GM23338 (cell line): ENCODE measurements around the gene SPRR2E. TPM values are rescaled to one million over a fixed set of nuclear protein-coding genes. Genes with fewer than 3 reads are reported as not detected.
A peak's percentile ranks its signal among the peaks of the same experiment; 100 is the strongest.

ENCODE experiments used
- ATAC-seq: fragments of 200-7000 bp; cut with Tn5 transposase; 3 replicates; pipeline ENCODE4 v1.9.1; 2020
- DNase-seq: peaks from one replicate; pipeline ENCODE4 v3.0.0-alpha.2; 2015; ENCODE audit warnings: low spot score
- H2AFZ ChIP-seq: fragments of 200-600 bp; sonication (generic); 2 replicates; pipeline ENCODE4 v1.8.0; 2016; ENCODE audit warnings: antibody characterized with exemption, mild to moderate bottlenecking, moderate library complexity
- H3F3A ChIP-seq: fragments of 200-600 bp; sonication (generic); replicated peaks from 2 replicates; pipeline ENCODE4 v1.8.0; 2017; ENCODE audit warnings: antibody characterized with exemption, mixed run types, low read depth
- H3K27ac ChIP-seq: fragments of 200-600 bp; sonication (generic); 2 replicates; pipeline ENCODE4 v1.6.1; 2016; ENCODE audit warnings: low read depth
- H3K27me3 ChIP-seq: fragments of 200-600 bp; sonication (generic); 2 replicates; pipeline ENCODE4 v1.8.0; 2016; ENCODE audit warnings: mild to moderate bottlenecking, mixed run types, moderate library complexity; ENCODE audit not compliant: insufficient read depth
- H3K36me3 ChIP-seq: fragments of 200-600 bp; sonication (generic); 2 replicates; pipeline ENCODE4 v1.8.0; 2016; ENCODE audit warnings: mild to moderate bottlenecking; ENCODE audit not compliant: insufficient read depth
- H3K4me1 ChIP-seq: fragments of 200-600 bp; sonication (generic); 2 replicates; pipeline ENCODE4 v1.8.0; 2016; ENCODE audit warnings: mild to moderate bottlenecking, moderate library complexity; ENCODE audit not compliant: insufficient read depth
- H3K4me2 ChIP-seq: fragments of 200-600 bp; sonication (generic); 2 replicates; pipeline ENCODE4 v1.7.1; 2017; ENCODE audit warnings: mixed run types
- H3K4me3 ChIP-seq: fragments of 200-600 bp; sonication (generic); 2 replicates; pipeline ENCODE4 v1.6.1; 2016; ENCODE audit warnings: mixed run types
- H3K79me2 ChIP-seq: fragments of 200-600 bp; sonication (generic); replicated peaks from 2 replicates; pipeline ENCODE4 v1.8.0; 2017; ENCODE audit warnings: mild to moderate bottlenecking; ENCODE audit not compliant: insufficient read depth
- H3K9me2 ChIP-seq: fragments of 200-600 bp; sonication (generic); 2 replicates; pipeline ENCODE4 v1.8.0; 2017; ENCODE audit not compliant: insufficient read depth
- H4K20me1 ChIP-seq: fragments of 200-600 bp; sonication (generic); replicated peaks from 2 replicates; pipeline ENCODE4 v1.8.0; 2017; ENCODE audit warnings: mild to moderate bottlenecking; ENCODE audit not compliant: insufficient read depth
- H3K27ac Mint-ChIP-seq: 2 replicates; pipeline ENCODE4 v1.8.0; 2020; ENCODE audit warnings: inconsistent platforms, mild to moderate bottlenecking, moderate library complexity, mixed read lengths
- H3K27me3 Mint-ChIP-seq: 3 replicates; pipeline ENCODE4 v1.8.0; 2022; ENCODE audit warnings: low read depth, mild to moderate bottlenecking, moderate library complexity, mixed read lengths, inconsistent platforms; ENCODE audit not compliant: insufficient read depth, poor library complexity
- H3K36me3 Mint-ChIP-seq: 3 replicates; pipeline ENCODE4 v1.8.0; 2021; ENCODE audit warnings: low read depth, mild to moderate bottlenecking, inconsistent platforms, moderate library complexity, mixed read lengths
- H3K4me1 Mint-ChIP-seq: 3 replicates; pipeline ENCODE4 v1.8.0; 2020; ENCODE audit warnings: mild to moderate bottlenecking, inconsistent platforms, mixed read lengths
- H3K4me3 Mint-ChIP-seq: 3 replicates; pipeline ENCODE4 v1.8.0; 2021; ENCODE audit warnings: moderate library complexity, mild to moderate bottlenecking, inconsistent platforms, mixed read lengths
- H3K9me3 Mint-ChIP-seq: 3 replicates; pipeline ENCODE4 v1.8.0; 2020; ENCODE audit warnings: moderate library complexity, mild to moderate bottlenecking, inconsistent platforms, mixed read lengths
- CREB1 ChIP-seq: fragments of 250-450 bp; sonication (Bioruptor Pico); IDR thresholded peaks from 2 replicates; pipeline ENCODE4 v1.5.0; 2020; ENCODE audit warnings: low read depth, mild to moderate bottlenecking, moderate library complexity
- CTCF ChIP-seq, 2 experiments: fragments of 200-600 bp in 1 of 2; sonication (generic) in 1 of 2; conservative IDR thresholded peaks; 2 replicates each; pipeline versions ENCODE4 v1.5.1 to v1.6.1; 2016 to 2017; ENCODE audit warnings: antibody characterized with exemption in 2 of 2, low read depth in 2 of 2, mild to moderate bottlenecking in 2 of 2, moderate library complexity in 1 of 2
- ETS1 ChIP-seq: IDR thresholded peaks from 2 replicates; pipeline ENCODE4 v1.6.1; 2016; ENCODE audit warnings: antibody characterized with exemption
- EZH2 ChIP-seq: fragments of 200-600 bp; sonication (generic); IDR thresholded peaks from one replicate; pipeline ENCODE4 v1.8.0; 2017; ENCODE audit warnings: antibody characterized with exemption, mild to moderate bottlenecking, low read depth; ENCODE audit not compliant: unreplicated experiment
- EZH2phosphoT487 ChIP-seq: fragments of 200-600 bp; sonication (generic); IDR thresholded peaks from one replicate; pipeline ENCODE4 v1.8.1; 2018; ENCODE audit warnings: antibody characterized with exemption; ENCODE audit not compliant: unreplicated experiment
- JUNB ChIP-seq: IDR thresholded peaks from one replicate; pipeline ENCODE4 v1.6.1; 2016; ENCODE audit warnings: antibody characterized with exemption; ENCODE audit not compliant: unreplicated experiment
- NANOG ChIP-seq: IDR thresholded peaks from 2 replicates; pipeline ENCODE4 v1.6.1; 2016; ENCODE audit warnings: antibody characterized with exemption, borderline replicate concordance
- POLR2AphosphoS5 ChIP-seq: IDR thresholded peaks from 2 replicates; pipeline ENCODE4 v1.6.1; 2016; ENCODE audit warnings: antibody characterized with exemption, low read depth
- REST ChIP-seq: IDR thresholded peaks from one replicate; pipeline ENCODE4 v1.6.1; 2018; ENCODE audit warnings: antibody characterized with exemption; ENCODE audit not compliant: unreplicated experiment
- STAT1 ChIP-seq: IDR thresholded peaks from one replicate; pipeline ENCODE4 v1.6.1; 2016; ENCODE audit warnings: antibody characterized with exemption; ENCODE audit not compliant: unreplicated experiment
- ZNF114 ChIP-seq: fragments of 250-450 bp; sonication (Bioruptor Pico); IDR thresholded peaks from 2 replicates; pipeline ENCODE4 v1.5.0; 2020; ENCODE audit warnings: mild to moderate bottlenecking, moderate library complexity
- ZNF331 ChIP-seq: fragments of 250-450 bp; sonication (Bioruptor Pico); IDR thresholded peaks from 2 replicates; pipeline ENCODE4 v1.5.0; 2020; ENCODE audit warnings: low read depth, mild to moderate bottlenecking, moderate library complexity
- ZNF462 ChIP-seq: fragments of 250-450 bp; sonication (Bioruptor Pico); IDR thresholded peaks from 2 replicates; pipeline ENCODE4 v1.5.0; 2020; ENCODE audit warnings: mild to moderate bottlenecking, moderate library complexity
- polyA plus RNA-seq: library from polyadenylated mRNA; unstranded; fragments of >200 nt; fragmentation: Nextera tagmentation; extraction: Ambion mirVana; gene quantifications from 2 replicates; pipeline ENCODE4 v1.2.1, GENCODE V29; 2016
- total RNA-seq: library from RNA; depleted of rRNA; stranded (reverse); fragments of >200 nt; shearing (Covaris generic); gene quantifications from 2 replicates; pipeline ENCODE4 v1.2.3, GENCODE V29; 2014

SPRR2E gene
- total and polyA plus RNA-seq, 2 experiments from 2014 or later = not detected

GRCh38 chr1:153113416-153113815 lies 19.1 kb upstream of the SPRR2E start, which contains the start of gene SPRR2F:
TSS of gene SPRR2F (minus strand) at chr1:153113516. CDS start at chr1:153112733, 783 bp downstream.
- H3K4me3 ChIP-seq = no peak within 1 kb of the TSS
- H3K4me2 ChIP-seq = no peak within 1 kb of the TSS
- no peak for ATAC-seq
- no peak within 1 kb of the TSS; the same call in 1 of the 2 replicates for H3K27ac Mint-ChIP-seq
- no peaks in the 10 kb centered on the region for H3K27me3 ChIP-seq
- H3K9me3 Mint-ChIP-seq = peaks cover 3% of the 10 kb centered on the region
- peaks cover 12% of the 10 kb centered on the region for H3K4me1 Mint-ChIP-seq
- no peak within 1 kb of the TSS for H3K27ac ChIP-seq
- no peak for DNase-seq
- H3K36me3 Mint-ChIP-seq = peaks cover 3% of the 10 kb centered on the region; the same call in 1 of the 3 replicates
- no peaks in the 10 kb centered on the region for H3F3A ChIP-seq
- no peaks in the 10 kb centered on the region for H4K20me1 ChIP-seq
- TF ChIP-seq STAT1 (no peak), JUNB (no peak), ZNF331 (no peak), ZNF114 (CRISPR knock-in tag) (no peak), CTCF (conservative IDR thresholded peaks at IDR 0.05; ENCODE audit: low read depth in 2 of 2) (no peak), ZNF462 (CRISPR knock-in tag) (no peak), ETS1 (no peak), EZH2 (no peak), EZH2phosphoT487 (no peak), NANOG (no peak), CREB1 (CRISPR knock-in tag) (no peak), REST (no peak), POLR2AphosphoS5 (no peak)
- peaks cover 2% of the 10 kb centered on the region for H3K27me3 Mint-ChIP-seq
- no peaks in the 10 kb centered on the region for H3K79me2 ChIP-seq
- H3K36me3 ChIP-seq = no peaks in the 10 kb centered on the region
- H3K9me2 ChIP-seq = no peaks in the 10 kb centered on the region; the same call in 1 of the 2 replicates
- peak within 1 kb of the TSS; percentile 90; the same call in 1 of the 2 replicates for H2AFZ ChIP-seq
- H3K4me3 Mint-ChIP-seq = no peak within 1 kb of the TSS
- no peaks in the 10 kb centered on the region for H3K4me1 ChIP-seq
